ENCODE results near the gene RCAN1.

Gene RCAN1

DNA sequence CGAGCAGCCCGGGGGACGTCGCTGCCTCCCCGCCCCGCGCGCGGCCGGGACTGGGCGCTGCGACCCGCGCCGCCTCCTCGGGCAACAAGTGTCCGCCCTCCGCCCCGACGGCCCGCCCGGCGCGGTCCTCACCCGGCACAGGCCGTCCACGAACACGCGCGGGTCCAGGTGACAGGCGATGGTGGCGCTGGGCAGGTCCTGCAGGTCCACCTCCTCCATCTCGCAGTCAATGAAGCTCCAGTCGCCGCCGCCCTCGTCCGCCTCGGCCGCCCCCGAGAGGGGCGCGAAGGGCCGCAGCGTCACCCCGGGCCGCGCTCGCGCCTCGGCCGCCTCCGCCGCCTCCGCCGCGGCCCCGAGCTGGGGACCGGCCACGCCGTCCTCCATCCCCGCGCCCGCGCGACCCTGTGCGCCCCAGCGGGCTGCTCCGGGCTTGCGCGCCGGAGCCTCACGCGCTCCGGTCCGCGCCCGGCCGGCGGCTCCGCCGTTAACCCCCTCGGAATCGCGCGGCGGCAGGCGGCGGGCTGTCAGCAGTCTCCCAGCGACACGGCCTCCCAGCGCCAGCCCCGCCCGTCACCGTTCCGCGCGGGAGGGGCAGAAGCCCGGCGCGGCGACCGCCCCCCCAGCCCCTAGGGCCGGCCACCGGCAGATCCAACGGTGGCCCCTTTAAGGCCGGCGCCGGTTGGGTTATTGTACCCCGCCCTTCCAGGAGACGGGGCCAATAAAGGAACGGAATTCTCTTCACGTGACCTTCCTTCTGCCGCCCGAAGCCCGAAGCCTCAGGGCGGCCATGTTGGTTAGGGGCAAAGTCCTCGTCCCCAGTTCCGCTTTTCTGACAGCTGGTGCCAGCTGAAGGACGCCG lies at the start of gene RCAN1:
RCAN1 (minus strand) TSS at position 486 of the 859 bp plus-strand sequence; CDS start at position 384, 102 bp downstream.
- DNase-seq = peak; percentile 40 to 96 (median 90)

DNA sequence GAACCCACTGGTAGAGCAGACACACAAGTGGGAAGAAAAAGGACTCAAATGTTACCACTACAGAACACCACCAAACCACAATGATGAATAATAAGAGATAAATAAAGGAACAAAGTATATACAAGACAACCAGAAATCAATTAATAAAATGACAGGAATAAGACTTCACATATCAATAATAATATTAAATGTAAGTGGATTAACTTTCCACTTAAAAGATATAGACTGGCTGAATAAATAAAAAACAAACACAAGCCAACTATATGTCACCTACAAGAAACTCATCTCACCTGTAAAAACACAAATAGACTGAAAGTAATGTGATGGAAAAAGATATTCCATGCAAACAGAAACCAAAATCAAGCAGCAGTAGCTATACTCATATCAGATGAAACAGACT lies 46.9 kb upstream of the RCAN1 start:
- no peak for DNase-seq

DNA sequence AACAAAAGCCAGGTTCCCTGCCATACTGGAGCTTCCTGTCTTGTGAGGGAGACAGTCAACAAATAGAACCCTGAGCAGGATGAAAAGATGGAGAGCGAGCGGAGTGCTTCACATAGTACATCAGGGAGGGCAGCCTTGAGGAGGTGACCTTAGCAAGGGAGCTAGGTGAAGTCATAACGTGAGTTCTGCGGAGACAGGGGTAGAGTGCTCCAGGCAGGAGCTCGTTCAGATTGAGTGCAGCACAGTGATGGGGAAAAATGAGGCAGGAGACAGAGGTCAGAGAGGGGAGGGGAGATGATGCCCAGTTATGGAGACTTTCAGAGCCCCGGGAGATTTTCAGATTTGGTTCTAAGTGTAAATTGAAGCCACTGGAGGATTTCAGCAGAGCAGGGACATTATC lies 38.6 kb upstream of the RCAN1 start:
- no peak for DNase-seq

DNA sequence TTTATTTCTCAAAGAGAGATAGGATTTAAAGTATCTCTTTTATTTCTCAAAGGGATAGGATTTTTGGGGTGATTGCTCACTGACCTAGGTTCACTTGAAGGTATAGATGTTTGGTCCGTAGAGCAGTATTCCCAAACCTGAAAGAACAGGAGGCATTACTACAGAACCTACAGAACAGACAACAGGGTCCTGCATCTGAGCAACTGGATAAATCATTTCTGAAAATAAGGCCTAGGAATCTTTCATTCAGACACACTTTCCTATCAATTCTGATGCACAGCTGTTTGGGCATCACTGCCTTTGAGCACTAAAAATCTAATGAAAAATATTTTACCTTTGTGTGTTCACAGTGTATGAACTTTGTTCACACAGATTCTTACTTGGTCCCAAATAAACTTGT lies 36.7 kb upstream of the RCAN1 start:
- no peak for DNase-seq

DNA sequence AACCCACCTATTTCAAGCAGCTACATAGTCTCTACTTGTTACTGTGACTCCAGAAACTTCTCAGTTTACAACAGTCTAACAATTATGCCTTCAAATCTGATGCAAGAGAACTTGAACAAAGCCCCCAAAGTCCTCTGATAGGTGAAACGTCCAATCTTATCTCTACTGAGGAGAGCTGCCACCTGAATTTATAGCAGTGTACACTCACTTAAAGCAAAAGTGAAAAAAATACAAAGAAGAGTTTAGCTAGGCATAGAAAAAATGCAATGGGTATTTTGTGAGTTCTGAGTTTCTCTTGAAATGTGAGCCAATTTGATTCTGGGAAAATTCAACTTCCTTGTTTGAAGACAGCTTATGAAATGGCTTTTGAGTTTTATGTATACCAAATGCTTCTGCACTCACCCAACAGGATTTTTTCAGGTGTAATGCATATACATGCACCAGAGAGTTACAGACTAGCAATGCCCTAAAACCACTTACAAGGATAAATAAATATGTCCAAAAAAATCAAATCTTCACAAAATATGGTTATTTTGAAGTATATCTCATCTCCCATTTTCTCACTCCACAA lies 36.0 kb upstream of the RCAN1 start:
- DNase-seq = no peak

DNA sequence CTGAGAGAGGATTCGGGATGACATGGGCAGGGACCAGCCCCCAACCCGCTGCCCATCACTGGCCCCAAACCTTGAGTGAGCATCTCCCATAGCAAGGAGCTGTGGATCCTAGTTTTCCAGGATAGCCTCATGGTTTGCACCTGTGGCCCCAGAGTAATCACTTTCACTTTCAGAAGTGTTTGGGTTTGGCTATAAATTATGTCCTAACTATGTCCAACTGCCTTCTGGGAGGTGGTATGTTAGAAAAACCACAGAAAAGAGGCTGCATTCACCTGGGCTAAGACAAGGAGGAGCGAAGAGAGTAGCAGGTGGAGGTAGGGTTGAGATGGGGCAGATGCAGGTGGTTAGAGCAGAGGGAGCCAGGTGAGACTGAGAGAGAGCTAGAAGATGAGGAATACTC lies 34.5 kb upstream of the RCAN1 start:
- DNase-seq = no peak

DNA sequence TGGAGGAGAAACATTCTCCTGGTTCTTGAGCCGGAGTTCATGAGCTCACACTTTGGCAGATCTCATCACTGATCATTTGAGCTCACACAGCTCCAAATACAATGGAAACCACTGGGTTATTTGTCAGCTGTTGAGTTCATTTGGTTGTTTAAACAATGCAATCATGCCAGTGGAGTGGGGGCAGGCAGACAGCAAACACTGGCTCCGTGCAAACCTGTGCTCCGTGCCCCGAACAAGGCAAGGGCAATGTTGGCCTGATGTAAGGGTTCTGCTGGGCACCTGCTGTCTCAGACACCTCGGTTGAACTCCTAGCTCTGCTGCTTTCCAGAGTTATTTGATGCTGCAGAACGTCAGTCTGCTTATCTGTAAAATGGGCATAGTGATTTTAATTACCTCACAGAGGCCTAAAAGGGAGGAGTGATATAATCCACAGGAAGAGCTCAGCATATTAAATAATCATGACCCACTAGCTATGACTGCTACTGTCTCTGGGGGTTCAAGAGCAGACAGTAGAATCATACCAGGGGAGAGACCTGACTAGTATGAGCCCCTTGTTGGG lies 33.9 kb upstream of the RCAN1 start:
- DNase-seq = no peak

DNA sequence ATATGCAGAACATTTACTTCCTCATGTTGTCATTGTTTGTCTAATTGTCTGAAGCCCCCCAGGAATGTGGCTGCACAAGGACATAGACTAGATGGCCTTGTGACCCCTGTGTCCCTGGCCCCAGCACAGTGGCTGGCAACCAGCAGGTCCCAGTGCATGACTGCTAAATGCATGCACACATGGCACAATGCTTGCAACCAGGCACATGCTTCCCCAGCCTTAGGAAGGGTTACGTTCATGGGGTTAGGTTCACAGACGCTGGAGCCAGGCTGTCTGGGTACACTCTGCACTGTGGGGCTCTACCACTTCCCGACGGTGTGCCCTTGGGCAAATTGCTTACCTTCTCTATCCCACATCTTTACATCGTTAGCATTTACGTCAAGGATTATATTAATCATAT lies 32.6 kb upstream of the RCAN1 start:
- DNase-seq = no peak

DNA sequence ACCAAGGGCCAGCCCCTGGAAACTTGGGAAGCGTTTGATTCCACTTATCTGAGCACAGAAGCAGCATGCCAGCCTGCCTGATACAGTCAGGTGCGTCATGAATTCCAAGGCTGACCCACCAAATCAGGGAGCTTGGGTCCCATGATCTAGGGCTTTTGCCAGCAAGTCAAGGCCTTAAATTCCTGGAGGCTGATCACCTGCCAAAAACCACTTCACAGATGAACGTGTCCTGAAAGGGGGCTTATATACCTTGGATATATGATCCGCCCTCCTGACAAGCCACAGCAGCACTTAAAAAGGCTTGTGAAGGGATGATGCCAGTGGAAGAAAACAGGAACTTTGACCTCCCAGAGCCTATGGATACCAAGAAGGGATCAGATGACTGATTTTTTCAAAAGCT lies 29.9 kb upstream of the RCAN1 start:
- DNase-seq = no peak

DNA sequence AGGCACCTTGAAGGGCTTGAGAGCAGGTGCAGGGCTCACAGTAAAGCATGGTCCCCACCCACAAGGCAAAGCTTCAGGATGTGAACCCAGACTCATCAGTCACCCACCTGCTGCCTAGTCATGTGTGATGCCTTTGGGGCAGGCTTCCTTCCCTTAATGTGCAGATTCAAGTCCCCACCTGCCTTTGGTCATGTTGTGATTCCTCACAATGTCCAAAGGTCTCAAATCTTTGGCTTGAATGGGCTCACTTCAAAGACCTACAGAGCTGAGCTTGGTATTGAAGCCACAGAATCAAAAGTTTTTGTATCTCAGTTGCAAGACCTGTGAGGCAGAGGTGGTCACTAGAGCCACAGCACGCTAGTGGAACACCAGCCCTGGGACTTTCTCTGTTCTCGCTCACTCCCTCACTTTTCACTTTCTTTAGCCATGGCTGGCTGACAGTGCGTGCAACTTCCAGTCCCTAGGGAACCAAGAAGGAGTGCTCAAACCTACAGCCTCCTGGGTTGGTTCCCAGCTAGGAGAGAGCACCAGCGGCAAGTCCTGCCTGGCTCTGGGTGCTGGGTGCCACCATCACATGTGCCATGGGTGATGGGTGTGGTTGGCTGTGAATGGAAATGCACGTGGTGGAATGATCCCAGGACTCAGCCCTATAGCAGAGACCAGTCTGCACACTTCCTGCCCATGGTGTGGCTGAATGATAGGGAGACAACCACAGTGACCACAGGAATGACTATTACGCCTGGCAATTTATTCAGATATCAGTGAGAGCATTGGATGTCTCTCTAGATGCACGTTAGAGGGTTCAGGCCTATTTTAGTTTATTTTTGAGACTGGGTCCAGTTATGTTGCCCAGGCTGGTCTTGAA lies 27.5 kb upstream of the RCAN1 start:
- no peak for DNase-seq

DNA sequence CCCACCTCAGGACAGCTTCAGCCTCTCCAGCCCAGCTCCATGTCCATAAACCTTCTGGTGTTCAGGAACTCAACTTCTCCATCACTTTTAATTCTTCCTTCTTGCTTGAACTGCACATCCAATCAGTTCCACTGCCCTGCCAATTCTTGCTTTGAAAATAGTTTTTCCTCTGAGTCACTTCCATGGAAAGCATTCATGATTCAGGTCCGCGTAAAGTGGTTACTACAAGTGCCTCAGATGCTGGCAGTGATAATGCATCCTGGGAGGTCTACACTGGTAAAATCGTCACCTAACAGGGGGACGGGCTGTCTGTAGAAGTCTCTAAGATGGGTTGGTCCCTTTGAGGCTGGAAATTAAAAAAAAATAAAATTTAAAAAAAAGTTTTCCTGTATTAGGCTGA lies 25.9 kb upstream of the RCAN1 start:
- no peak for DNase-seq

DNA sequence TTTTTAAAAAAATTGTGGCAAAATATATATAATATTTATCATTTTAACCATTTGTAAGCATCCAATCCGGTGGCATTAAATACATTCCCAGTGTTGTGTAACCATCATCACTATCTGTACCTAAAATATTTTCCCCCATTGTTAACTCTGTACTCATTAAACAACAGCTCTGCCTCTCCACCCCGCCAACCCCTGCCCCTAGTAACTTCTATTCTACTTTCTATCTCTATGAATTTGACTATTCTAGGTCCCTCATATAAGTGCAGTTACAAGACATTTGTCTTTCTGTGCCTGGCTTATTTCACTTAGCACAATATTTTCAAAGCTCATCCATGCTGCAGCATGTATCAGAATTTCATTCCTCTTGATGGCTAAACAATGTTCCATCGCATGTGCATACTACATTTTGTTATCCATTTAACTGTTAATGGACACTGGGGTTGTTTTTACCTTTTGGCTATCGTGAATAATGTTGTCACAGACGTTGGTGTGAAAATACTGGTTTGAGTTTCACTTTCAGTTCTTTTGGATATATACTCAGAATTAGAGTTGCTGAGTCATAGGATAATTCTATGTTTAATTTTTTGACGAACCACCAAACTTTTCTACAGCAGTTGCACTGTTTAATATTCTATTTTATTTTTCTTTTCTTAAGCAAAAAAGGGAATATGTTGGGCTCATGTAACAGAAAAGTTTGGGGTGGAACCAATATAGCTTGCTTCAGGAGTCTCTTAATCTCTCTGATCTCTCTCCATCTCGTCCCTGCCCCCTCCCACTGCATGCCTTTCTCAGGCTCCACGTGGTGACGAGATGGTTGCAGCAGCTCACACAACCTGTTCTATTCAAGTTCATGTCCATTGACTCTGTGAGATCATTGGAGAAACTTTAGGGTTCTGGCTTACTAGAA lies 25.2 kb upstream of the RCAN1 start:
- DNase-seq = no peak

DNA sequence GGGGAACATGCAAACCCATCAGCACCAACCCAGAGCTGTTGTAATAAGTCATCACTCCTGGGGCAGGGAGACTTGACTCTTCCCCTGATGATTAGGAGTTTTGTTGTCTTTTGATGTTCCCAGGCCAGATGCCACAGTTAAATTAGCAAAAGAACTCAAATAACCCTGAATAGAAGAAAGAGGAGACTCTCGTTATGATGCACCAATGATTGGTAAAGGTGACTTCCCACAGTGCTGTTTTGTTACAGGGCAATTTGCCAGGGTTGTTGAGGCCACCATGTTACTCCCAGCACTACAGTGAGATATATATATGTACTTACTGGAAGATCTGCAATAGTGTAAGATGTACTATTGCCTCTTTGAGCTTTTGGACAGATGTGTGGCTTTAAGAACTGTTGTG lies 24.3 kb upstream of the RCAN1 start:
- no peak for DNase-seq

DNA sequence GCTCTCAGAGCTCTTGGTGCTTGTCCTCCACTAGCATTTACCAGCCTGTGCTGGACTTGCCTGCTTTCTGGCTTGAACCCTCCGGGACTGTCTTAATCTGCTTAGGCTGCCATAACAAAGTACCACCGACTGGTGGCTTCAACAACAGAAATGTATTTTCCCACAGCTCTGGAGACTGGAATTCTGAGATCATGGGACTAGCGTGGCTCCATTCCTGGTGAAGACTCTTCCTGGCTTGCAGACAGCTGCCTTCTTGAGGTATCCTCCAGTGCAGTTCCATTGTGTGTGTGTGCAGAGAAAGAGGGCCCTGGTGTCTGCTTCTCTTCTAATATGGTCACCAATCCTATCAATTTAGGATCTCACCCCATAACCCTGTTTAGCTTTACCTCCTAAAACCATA lies 22.0 kb upstream of the RCAN1 start:
- no peak for DNase-seq

DNA sequence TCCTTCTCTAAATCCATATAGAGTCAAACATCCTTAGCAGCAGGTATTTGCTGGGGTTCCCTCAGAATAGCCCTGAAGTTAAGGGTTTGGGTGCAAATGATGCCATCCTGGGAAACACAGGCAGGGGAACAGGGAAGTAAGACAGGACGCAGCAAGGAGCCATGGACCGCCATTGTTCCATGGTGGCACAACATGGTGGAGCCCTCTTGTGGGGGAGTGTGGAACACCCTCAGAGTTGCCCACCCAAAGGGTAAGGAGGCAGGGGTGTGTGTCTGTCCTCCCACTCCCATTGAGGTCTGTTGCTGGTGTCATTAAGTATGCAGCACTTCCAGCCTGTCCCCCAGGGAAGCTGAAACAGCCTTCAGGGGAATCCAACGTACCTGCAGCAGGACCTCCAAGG lies 20.4 kb upstream of the RCAN1 start:
- DNase-seq = no peak

DNA sequence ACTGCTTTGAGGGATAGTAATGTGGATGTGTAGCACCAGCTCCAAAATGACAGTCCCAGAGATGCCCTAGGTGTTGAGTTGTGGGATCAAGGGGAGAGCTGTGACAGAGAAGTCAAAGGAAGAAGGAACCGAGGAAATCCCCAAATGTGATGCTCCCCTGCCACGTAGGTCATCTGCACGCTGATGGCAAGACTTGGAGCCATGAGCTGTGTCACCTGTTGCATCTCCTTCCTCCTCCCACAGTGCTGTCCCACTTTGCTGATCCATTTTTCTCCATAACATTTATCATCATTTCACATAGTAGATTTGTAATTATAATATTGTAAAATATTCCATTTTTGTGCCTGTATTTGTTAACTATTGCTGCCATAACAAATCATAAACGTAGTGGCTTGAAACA lies 17.6 kb upstream of the RCAN1 start:
- no peak for DNase-seq

DNA sequence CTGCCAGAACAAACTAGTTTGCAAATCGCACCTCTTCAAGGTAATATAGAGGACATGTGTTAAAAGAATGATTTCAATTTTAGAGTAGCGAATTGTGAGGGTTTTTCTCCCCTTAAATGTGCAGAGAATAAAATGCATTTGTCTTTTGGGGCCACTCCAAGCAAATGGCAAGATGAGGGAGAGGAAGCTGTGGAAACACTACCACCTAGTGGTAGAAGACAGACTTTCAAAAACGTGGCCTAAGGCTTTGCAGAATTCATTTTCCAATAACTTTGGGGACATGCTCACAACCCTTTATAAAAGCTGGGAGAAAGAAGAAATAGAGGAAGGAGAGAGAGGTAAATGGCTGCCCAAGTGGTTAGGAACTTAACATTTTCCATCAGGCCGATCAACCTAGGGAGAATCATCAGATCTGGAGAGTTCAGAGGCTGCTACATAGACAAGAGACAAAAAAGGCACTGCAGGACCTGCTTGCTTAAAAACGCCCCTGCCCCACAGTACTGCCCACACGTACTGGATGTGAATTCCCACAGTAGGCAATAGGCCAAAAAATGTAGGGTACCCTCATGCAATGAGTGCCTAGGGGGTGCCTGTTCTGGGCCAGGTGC lies 15.7 kb upstream of the RCAN1 start:
- peak in 11 of 58 donors; percentile 3 to 61 (median 10) for DNase-seq

DNA sequence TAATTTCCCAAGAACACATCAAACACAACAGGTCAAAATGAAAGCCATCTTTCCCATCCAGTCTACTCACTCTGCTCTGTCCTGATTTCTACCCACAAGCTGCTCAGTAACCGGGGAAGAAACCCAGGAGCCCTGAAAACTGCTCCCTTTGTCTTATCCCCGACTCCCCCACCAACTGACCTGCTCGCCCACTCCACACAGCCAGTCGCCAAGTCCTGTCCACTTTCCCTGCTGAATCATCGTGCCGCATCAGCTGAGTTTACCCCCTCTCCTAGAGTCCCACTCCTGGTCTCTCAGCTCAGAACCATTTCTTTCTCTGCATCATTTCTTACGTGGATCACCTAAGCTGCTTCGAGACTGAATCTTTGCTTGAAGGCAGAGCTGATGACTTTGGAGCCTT lies 11.2 kb upstream of the RCAN1 start:
- no peak for DNase-seq

DNA sequence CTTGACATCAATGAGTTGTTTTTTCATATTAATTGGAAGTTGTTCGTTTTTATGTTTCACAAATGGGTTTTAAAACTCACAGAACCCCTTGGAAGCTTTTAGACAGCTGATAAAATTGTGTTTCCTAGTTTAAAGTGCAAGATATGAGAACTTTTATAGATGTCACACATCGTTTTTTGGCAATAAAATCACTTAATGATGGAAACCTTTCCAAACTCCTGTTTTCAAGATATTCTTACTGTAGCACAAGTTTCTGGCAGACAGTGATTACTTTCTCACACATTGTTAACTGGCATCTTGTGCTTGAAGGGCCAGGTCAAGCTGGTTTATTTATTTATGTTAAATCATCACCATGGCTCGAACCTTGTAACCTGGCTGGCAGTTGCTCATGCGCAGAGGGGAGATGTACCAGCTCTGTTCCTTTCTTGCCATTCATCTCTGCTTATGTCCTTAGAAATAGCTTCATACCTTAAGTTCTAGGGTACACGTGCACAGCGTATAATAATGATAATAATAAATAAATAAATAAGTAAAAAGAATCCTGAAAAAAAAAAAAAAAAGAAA lies 10.2 kb upstream of the RCAN1 start:
- no peak for DNase-seq

DNA sequence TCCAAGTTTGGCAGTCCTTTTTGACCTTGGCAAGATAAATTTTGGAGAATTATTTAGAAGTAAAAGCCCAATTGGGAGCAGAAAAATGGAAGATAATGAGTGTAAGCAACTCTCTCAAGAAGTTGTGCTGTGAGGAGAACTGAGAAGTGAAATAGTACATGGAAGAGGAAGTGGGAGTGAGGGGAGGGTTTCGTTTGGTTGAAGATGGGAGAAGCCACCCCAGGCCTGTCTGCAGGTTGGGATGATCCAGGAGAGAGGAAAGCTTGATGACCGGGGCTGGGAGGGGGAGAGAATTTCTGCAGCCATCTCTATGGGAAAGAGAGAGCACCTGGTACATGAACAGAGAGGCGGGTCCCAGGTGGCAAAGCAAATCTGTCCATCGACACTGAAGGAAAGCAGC lies 8.6 kb upstream of the RCAN1 start:
- DNase-seq = no peak

Data from anterior cingulate cortex (tissue), 58 donors.